H9 (cell line): ENCODE results near the gene HIRIP3. TPM values are rescaled to one million over a fixed set of nuclear protein-coding genes. Genes with fewer than 3 reads are reported as not detected.

Experiments
- DNase-seq: peaks from one replicate; pipeline ENCODE4 v3.0.0-alpha.2; 2017
- H2AFZ ChIP-seq: one replicate; pipeline ENCODE4 v1.6.1; 2013; ENCODE audit warnings: mild to moderate bottlenecking, low read length, control low read depth, moderate library complexity
- H2AK5ac ChIP-seq: 2 replicates; pipeline ENCODE4 v1.6.1; 2013; ENCODE audit warnings: low read length, control low read depth, mixed read lengths; ENCODE audit not compliant: insufficient read length
- H2BK120ac ChIP-seq: one replicate; pipeline ENCODE4 v1.6.1; 2013; ENCODE audit warnings: low read depth, mild to moderate bottlenecking, low read length, control low read depth, inconsistent platforms; ENCODE audit not compliant: poor library complexity, severe bottlenecking
- H2BK12ac ChIP-seq: 2 replicates; pipeline ENCODE4 v1.6.1; 2013; ENCODE audit warnings: low read length, control low read depth, mixed read lengths, low read depth; ENCODE audit not compliant: insufficient read length
- H2BK15ac ChIP-seq: 2 replicates; pipeline ENCODE4 v1.6.1; 2013; ENCODE audit warnings: low read depth, low read length, control low read depth
- H2BK20ac ChIP-seq: one replicate; pipeline ENCODE4 v1.6.1; 2013; ENCODE audit warnings: low read depth, mild to moderate bottlenecking, low read length, control low read depth, inconsistent platforms; ENCODE audit not compliant: poor library complexity, severe bottlenecking
- H2BK5ac ChIP-seq: 2 replicates; pipeline ENCODE4 v1.6.1; 2013; ENCODE audit warnings: low read length, control low read depth, mixed read lengths; ENCODE audit not compliant: insufficient read length
- H3K14ac ChIP-seq: 2 replicates; pipeline ENCODE4 v1.6.1; 2013; ENCODE audit warnings: low read length, control low read depth; ENCODE audit not compliant: insufficient read depth
- H3K18ac ChIP-seq: 2 replicates; pipeline ENCODE4 v1.6.1; 2013; ENCODE audit warnings: low read depth, mild to moderate bottlenecking, mixed read lengths, low read length, control low read depth; ENCODE audit not compliant: insufficient read length
- H3K23ac ChIP-seq: 2 replicates; pipeline ENCODE4 v1.6.1; 2013; ENCODE audit warnings: low read length, control low read depth, mixed read lengths, low read depth; ENCODE audit not compliant: insufficient read length
- H3K23me2 ChIP-seq: 2 replicates; pipeline ENCODE4 v1.6.1; 2013; ENCODE audit warnings: low read depth, mild to moderate bottlenecking, mixed read lengths, low read length, control low read depth; ENCODE audit not compliant: insufficient read length, poor library complexity, severe bottlenecking
- H3K27ac ChIP-seq: 2 replicates; pipeline ENCODE4 v1.5.1; 2013; ENCODE audit warnings: low read length, control low read depth, mixed read lengths, low read depth; ENCODE audit not compliant: insufficient read length
- H3K27me3 ChIP-seq: 2 replicates; pipeline ENCODE4 v1.6.1; 2013; ENCODE audit warnings: low read length, control low read depth, inconsistent platforms; ENCODE audit not compliant: insufficient read depth
- H3K4ac ChIP-seq: 2 replicates; pipeline ENCODE4 v1.6.1; 2013; ENCODE audit warnings: low read depth, mild to moderate bottlenecking, control low read depth, inconsistent platforms, low read length, moderate library complexity
- H3K4me1 ChIP-seq: 2 replicates; pipeline ENCODE4 v1.6.1; 2013; ENCODE audit warnings: low read length, control low read depth, inconsistent platforms; ENCODE audit not compliant: insufficient read depth
- H3K4me2 ChIP-seq: 2 replicates; pipeline ENCODE4 v1.6.1; 2013; ENCODE audit warnings: low read length, control low read depth, mixed read lengths; ENCODE audit not compliant: insufficient read length, insufficient read depth
- H3K56ac ChIP-seq: 2 replicates; pipeline ENCODE4 v1.6.1; 2013; ENCODE audit warnings: low read depth, mild to moderate bottlenecking, mixed read lengths, low read length, control low read depth; ENCODE audit not compliant: insufficient read length
- H3K79me1 ChIP-seq: 2 replicates; pipeline ENCODE4 v1.6.1; 2013; ENCODE audit warnings: low read depth, mild to moderate bottlenecking, moderate library complexity, low read length, control low read depth, inconsistent platforms; ENCODE audit not compliant: insufficient read depth, poor library complexity, severe bottlenecking
- H3K79me2 ChIP-seq: 2 replicates; pipeline ENCODE4 v1.6.1; 2013; ENCODE audit warnings: low read length, control low read depth, inconsistent platforms; ENCODE audit not compliant: insufficient read depth
- H3K9ac ChIP-seq: 2 replicates; pipeline ENCODE4 v1.6.1; 2013; ENCODE audit warnings: low read length, control low read depth, mixed read lengths; ENCODE audit not compliant: insufficient read length; ENCODE audit errors: extremely low read depth
- H3K9me3 ChIP-seq: one replicate; pipeline ENCODE4 v1.6.1; 2013; ENCODE audit warnings: low read depth, low read length, inconsistent platforms; ENCODE audit not compliant: control insufficient read depth
- H3T11ph ChIP-seq: one replicate; pipeline ENCODE4 v1.6.1; 2013; ENCODE audit warnings: mild to moderate bottlenecking, low read length, control low read depth, inconsistent platforms
- H4K20me1 ChIP-seq: one replicate; pipeline ENCODE4 v1.6.1; 2013; ENCODE audit not compliant: control insufficient read depth, insufficient read length, insufficient read depth
- H4K5ac ChIP-seq: 2 replicates; pipeline ENCODE4 v1.6.1; 2013; ENCODE audit warnings: low read depth, mild to moderate bottlenecking, mixed read lengths, low read length, control low read depth; ENCODE audit not compliant: insufficient read length
- H4K8ac ChIP-seq: replicated peaks from 2 replicates; pipeline ENCODE4 v1.6.1; 2013; ENCODE audit warnings: low read length, control low read depth, mixed read lengths, low read depth; ENCODE audit not compliant: insufficient read length
- H4K91ac ChIP-seq: 2 replicates; pipeline ENCODE4 v1.6.1; 2013; ENCODE audit warnings: low read depth, mild to moderate bottlenecking, moderate library complexity, mixed read lengths, low read length, control low read depth; ENCODE audit not compliant: insufficient read length
- H3K27ac Mint-ChIP-seq, 3 experiments: 2 replicates in 2 of 3; 3 replicates in 1 of 3; pipeline ENCODE4 v1.8.0; 2020 to 2021; ENCODE audit warnings: mixed read lengths in 3 of 3, mild to moderate bottlenecking in 1 of 3, moderate library complexity in 1 of 3
- H3K27me3 Mint-ChIP-seq: 2 replicates; pipeline ENCODE4 v1.8.0; 2021; ENCODE audit warnings: low read depth, mild to moderate bottlenecking, moderate library complexity, mixed read lengths
- H3K36me3 Mint-ChIP-seq, 3 experiments: 2 replicates in 2 of 3; 3 replicates in 1 of 3; pipeline ENCODE4 v1.8.0; 2020 to 2021; ENCODE audit warnings: low read depth in 3 of 3, mixed read lengths in 3 of 3; ENCODE audit not compliant: insufficient read depth in 1 of 3
- H3K4me1 Mint-ChIP-seq, 2 experiments: 2 replicates each; pipeline ENCODE4 v1.8.0; 2020; ENCODE audit warnings: mixed read lengths in 2 of 2
- H3K4me3 Mint-ChIP-seq, 2 experiments: 2 replicates in 1 of 2; 3 replicates in 1 of 2; pipeline ENCODE4 v1.8.0; 2020 to 2021; ENCODE audit warnings: mild to moderate bottlenecking in 2 of 2, mixed read lengths in 2 of 2, moderate library complexity in 1 of 2
- H3K9me3 Mint-ChIP-seq, 2 experiments: 2 replicates in 1 of 2; 3 replicates in 1 of 2; pipeline ENCODE4 v1.8.0; 2020; ENCODE audit warnings: mild to moderate bottlenecking in 2 of 2, mixed read lengths in 2 of 2, moderate library complexity in 1 of 2
- WGBS: extraction: QIAGEN DNeasy Blood & Tissue Kit; methylation state at CpG from one replicate; pipeline ENCODE4 v1.1.7; 2013; ENCODE audit warnings: missing lambda C conversion rate, low lambda C conversion rate, mixed read lengths; ENCODE audit not compliant: insufficient read length; ENCODE audit errors: extremely low coverage; 5-methylcytosine and 5-hydroxymethylcytosine counted together
- total RNA-seq: library from RNA; stranded (reverse); gene quantifications from 2 replicates; pipeline ENCODE4 v1.2.1, GENCODE V29; 2021
- TF ChIP-seq, protein P1 (sequence below): fragments of 200-600 bp; sonication (generic); conservative IDR thresholded peaks from 3 replicates; pipeline ENCODE4 v1.8.0; 2021; ENCODE audit warnings: antibody characterized with exemption, mild to moderate bottlenecking

The HIRIP3 gene
- total RNA-seq, 1 experiment from 2014 or later: 21.6 TPM

DNA sequence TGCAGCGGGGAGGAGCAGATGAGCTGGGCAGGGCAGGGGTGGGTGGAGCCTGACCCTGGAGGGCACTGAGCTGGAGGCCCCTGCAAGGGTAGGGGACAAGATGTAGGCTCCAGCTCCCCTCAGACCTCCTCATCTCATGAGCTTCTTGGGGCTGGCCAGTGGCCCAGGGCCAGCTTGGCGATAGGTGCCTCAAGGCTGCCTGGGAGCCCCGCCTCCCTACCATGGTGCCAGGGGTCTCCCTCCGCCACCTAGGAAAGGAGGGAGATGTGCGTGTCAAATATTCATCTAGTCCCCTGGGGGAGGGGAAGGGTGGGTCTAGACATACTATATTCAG lies 3.9 kb downstream of the HIRIP3 start:
- no CpG with 5 or more reads among the region's 5 CpGs for WGBS

More for the DNA sequence above, 3.9 kb downstream of the HIRIP3 start:
- H2BK12ac ChIP-seq: no peak overlapping the region
- Mint-ChIP-seq H3K4me3 (no peak overlapping the region), H3K27ac (no peak overlapping the region), H3K27me3 (no peaks in the 10 kb centered on the region; the same call in 1 of the 2 replicates), H3K36me3 (peaks cover 12 to 56% (median 44%) of the 10 kb centered on the region in 3 experiments), H3K9me3 (no peaks in the 10 kb centered on the region), H3K4me1 (peaks cover 10 to 12% of the 10 kb centered on the region in 2 experiments)
- H3K4me2 ChIP-seq: no peak overlapping the region
- no peaks in the 10 kb centered on the region for H3K79me1 ChIP-seq
- no peak for DNase-seq
- no peaks in the 10 kb centered on the region for H3K9me3 ChIP-seq
- H3K9ac ChIP-seq: no peak overlapping the region
- no peak overlapping the region for H2AK5ac ChIP-seq
- H3K4ac ChIP-seq: no peak overlapping the region
- no peak overlapping the region for H2AFZ ChIP-seq
- peaks cover 7% of the 10 kb centered on the region for H3K23me2 ChIP-seq
- no peak overlapping the region for H3K14ac ChIP-seq
- no peak overlapping the region for H2BK120ac ChIP-seq
- no peak overlapping the region for H4K5ac ChIP-seq
- H2BK20ac ChIP-seq: no peak overlapping the region
- H2BK5ac ChIP-seq: no peak overlapping the region
- H3K18ac ChIP-seq: no peak overlapping the region
- H4K20me1 ChIP-seq: no peaks in the 10 kb centered on the region
- TF ChIP-seq, protein P1, sequence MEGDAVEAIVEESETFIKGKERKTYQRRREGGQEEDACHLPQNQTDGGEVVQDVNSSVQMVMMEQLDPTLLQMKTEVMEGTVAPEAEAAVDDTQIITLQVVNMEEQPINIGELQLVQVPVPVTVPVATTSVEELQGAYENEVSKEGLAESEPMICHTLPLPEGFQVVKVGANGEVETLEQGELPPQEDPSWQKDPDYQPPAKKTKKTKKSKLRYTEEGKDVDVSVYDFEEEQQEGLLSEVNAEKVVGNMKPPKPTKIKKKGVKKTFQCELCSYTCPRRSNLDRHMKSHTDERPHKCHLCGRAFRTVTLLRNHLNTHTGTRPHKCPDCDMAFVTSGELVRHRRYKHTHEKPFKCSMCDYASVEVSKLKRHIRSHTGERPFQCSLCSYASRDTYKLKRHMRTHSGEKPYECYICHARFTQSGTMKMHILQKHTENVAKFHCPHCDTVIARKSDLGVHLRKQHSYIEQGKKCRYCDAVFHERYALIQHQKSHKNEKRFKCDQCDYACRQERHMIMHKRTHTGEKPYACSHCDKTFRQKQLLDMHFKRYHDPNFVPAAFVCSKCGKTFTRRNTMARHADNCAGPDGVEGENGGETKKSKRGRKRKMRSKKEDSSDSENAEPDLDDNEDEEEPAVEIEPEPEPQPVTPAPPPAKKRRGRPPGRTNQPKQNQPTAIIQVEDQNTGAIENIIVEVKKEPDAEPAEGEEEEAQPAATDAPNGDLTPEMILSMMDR: no peak
- H3K23ac ChIP-seq: no peak overlapping the region
- H4K91ac ChIP-seq: no peak overlapping the region
- H3K27me3 ChIP-seq: no peaks in the 10 kb centered on the region
- no peak overlapping the region for H2BK15ac ChIP-seq
- no peaks in the 10 kb centered on the region for H3K4me1 ChIP-seq
- no peak overlapping the region for H3T11ph ChIP-seq
- H4K8ac ChIP-seq: no peak overlapping the region
- H3K79me2 ChIP-seq: no peaks in the 10 kb centered on the region
- no peak overlapping the region for H3K56ac ChIP-seq
- H3K27ac ChIP-seq: no peak overlapping the region
